ENCODE data around the gene SLC35C1.
A peak's percentile ranks its signal among the peaks of the same experiment; 100 is the strongest.
"Not testable (repeated sequence)": the region's sequence is repeated elsewhere in the genome, so short reads cannot be mapped to it uniquely, and the experiment has no call there.

The SLC35C1 gene

DNA sequence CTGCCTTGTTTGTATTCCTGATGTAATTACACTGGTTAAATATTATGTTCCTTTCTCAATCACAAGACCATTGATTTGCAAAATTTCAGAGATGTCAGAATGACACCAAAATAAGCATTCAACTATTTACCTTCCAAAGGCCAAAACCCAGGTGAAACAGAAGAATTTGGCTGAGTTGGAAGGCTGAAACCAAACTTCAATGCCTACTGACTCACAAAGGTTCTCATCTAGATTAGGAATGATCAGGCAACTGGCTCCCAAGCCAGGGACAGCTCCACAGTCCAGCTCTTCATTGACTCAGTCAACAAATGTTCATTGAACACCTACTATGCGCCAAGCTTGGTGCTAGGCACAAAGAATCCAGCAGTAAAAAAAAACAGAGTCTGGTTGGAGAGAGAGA, 13.4 kb upstream of the SLC35C1 start:
- DNase-seq, result no peak

DNA sequence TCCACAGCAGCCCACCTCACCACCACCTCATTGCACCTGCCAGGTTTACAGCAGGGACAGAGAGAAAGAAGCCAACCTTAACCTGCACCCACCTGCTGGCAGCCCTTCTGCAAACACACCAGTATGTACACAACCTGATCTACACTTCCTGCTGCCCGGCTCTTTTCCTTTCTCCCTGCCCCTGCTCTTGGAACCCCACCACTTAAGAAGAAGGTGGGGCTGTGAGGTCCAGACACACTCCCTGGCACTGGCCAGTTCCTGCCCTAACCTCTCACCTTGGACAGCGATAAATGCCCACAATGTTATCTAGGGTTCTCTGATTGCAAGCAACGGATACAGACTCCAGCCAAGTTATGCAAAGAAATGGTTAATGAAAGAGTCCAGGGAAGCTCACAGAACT, 10.8 kb upstream of the SLC35C1 start:
- peak; percentile 80 for DNase-seq

DNA sequence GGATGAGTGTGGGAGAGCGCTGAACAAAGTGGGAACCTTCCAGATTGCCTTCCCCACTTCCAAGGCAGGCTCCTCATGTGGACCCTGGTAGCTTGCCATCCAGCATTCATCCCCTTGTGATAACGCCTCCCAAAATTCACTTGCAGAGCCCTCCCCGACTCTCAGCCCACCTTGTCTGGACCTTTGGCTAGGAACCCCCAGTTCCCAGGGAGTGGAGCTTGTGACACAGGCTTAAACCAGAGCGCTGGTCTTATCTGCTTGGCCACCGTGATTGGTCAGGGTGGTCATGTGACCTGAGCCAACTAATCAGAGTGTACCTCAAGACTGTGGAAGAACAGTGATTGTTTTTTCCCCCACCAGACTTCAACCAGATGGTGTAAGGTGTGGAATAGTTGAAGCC, 9.6 kb upstream of the SLC35C1 start:
- no peak for DNase-seq

DNA sequence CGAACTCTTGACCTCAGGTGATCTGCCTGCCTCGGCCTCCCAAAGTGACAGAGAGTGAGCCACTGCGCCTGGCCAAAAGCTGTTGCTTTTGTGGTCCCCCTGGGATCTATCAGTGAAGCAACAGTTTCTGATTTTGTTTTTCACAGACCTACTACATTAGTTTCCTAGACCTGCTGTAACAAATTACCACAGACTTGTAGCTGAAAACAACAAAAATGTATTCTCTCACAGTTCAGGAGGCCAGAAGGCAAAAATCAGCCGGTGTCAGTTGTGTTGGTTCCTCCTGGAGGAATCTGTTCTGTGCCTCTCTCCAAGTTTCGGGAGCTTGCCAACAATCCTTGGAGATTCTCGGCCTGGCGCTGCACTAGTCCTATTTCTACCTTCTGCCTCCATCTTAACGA, 8.5 kb upstream of the SLC35C1 start:
- no peak for DNase-seq

DNA sequence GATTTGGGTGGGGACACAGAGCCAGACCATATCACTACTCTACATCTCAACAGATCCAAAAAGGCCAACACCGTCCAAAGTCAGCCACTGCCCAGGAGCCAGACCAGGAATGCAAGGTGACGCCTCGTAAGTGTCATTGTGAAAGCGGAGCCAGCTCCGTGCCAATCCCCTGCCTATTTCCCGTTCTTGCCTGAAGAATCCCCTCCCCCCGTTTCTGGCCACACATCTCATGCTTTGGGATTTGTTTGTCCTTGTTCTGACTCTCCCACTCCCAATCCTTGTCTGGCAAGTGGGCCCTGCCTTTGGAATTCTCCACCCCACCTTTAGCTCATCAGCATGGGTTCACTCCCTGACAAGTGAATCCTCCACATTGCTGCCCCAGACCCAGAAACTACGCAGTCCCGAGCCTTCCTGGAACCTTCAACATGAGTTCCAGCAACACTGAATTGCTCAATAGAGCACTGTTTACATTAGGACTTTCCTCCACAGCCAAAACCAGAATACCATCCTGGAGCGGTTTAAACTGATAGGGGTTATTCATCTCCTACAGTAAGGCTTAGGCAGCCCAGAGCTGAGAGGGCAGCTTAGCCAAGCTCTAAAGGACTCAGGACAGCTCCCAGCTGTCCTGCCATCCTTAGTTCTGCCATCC, 6.0 kb upstream of the SLC35C1 start:
- DNase-seq, result peak; percentile 28

DNA sequence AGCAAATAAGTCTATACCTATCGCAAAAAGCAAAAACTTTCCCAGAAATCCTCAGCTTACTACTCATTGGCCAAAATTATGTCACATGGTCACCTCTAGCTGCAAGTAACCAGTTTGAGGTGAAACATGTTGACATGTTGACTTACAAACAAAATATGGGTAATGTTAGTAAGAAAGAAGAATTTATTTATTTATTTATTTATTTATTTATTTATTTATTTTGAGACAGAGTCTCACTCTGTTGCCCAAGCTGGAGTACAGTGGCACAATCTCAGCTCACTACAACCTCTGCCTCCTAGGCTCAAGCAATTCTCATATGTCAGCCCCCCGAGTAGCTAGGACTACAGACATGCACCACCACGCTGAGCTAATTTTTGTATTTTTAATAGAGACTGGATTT, 5.4 kb upstream of the SLC35C1 start:
- DNase-seq, result no peak

DNA sequence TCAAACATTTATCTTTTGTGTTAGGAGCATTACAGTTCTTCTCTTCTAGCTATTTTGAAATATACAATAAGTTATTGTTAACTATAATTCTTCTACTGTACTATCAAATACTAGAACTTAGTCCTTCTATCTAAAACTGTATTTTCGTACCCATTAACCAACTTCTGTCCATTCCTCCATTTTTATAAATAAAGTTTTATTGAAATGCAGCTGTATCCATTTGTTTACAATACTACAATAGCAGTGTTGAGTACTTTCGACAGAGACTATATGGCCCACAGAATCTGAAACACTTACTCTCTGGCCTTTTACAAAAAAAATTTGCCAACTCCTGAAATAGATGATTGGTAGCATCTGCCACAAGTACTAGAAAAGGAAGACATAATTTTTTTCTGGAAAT, 4.7 kb upstream of the SLC35C1 start:
- DNase-seq, result no peak

DNA sequence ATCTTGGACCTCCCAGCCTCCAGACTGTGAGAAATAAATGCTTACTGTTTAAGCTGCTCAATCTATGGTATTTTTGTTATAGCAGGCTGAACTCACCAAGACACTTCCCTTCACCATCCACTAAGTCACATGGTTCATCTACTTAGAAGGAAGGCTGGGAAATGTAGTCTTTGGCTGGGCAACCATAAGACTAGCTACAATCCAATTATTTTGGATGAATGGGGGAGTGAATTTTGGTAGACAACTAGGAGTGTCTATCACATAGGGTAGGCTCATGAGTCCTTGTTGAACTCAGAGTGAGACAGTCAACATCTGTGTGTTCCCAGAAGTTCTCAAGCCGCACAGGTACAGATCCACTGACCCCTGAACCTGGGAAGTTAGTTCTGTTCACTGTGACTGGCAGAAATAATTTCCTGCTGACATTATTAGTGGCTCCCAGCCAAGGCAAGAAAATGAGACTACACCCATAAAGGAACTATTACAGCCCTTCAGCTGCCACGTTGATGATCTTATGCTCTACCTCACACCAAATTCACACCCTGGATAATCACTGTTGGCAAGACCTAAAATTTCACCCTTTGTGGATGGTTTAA, 3.1 kb upstream of the SLC35C1 start:
- no peak for DNase-seq

DNA sequence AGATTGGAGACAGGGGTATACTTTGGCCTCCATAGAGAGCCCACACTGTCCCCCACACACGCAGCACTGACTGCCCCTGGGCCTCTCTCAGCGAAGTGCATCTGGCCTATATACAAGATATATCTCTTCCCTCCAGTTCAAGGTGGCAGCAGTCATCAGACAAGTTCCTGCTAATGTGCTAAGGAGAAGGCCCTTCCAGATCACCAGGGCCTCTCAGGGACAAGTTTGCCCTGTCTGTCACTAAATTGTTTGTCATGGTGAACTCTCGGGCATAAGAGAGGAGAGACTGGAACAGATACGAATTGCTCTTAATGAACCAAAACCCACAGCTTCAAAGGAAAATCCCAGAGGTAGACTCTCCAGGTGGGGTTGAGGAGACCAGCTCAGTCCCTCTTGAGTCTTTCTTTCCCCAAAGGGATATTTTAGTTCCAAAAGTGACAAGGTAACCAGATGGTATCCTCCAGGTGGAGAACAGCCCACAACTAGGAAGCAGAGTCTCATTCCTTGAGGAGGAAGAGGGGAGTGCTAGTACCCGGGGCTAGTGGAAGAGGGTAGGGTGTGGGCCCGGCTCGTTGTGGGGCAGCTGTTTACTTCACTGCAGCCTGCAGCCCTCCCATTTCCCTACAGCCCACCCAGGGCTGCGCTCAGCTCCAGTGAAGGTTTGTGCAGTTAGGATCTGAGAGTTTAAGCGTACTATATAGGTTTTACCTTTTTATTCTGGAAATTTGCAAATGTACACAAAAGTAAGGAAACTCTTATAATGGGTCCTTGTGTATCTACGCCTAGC, 2.2 kb upstream of the SLC35C1 start:
- DNase-seq, result no peak

DNA sequence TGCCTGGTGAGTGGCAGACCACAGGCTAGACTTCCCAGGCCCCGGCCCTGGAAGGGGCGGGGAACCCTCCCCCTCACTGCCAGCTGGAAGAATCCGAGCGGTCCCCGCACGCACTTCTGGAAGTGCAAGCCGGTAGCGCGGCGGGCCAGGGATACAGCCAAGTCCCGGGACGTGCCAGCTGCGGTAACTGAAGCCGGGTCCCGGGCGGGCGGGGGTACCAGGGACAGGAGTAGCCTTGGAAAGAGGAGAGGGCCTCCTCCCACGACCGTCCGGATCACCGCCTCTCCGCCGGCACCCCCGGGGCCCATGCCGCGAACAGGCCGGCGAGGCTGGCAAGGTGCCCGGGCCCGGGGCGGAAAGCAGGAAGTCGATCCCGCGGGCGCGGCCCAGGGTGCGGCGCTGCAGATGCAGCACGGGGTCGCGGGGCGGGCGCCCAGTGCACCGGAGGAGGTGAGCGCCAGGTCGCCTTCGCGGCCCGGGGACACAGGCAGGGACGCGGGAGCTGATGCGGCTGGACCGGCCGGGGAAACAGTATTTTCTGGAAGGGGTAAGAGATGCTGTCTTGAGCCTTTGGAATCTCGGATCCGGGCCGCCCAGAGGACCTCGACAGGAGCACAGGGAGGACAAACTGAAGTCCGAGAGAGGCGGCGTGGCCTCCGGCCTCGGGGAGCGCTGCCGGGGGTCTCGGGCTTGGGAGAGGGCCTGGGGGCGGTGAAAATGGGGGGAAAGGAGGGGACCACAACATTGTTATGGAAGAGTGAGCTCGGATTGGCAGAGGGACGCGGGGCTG, 783 bp upstream of the SLC35C1 start:
- DNase-seq, result peak; percentile 42

DNA sequence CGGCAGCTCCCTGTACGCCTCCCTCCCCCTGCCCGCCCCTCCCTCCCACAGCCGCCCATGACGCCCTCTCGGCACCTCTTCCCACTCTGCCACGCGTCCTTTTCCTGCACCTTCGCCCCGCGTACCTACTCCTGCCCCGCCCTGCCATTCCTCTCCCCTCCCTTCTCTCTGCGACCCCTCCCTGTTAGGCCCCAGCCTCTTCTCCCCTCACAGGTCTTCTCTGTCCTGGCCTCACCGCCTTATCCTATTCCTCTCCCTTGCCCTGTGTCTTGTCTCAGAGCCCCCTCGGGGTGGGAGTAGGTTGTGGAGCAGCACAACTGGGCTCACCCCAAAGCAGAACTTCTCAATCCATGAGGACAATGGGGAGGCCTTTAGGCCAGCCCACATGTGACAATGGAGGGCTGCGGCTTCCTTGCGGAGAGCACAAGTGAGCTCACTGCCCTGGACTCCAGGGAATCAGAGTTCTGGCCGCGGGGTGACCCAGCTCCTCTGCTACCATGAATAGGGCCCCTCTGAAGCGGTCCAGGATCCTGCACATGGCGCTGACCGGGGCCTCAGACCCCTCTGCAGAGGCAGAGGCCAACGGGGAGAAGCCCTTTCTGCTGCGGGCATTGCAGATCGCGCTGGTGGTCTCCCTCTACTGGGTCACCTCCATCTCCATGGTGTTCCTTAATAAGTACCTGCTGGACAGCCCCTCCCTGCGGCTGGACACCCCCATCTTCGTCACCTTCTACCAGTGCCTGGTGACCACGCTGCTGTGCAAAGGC, 539 bp downstream of the SLC35C1 start:
- DNase-seq, result no peak

DNA sequence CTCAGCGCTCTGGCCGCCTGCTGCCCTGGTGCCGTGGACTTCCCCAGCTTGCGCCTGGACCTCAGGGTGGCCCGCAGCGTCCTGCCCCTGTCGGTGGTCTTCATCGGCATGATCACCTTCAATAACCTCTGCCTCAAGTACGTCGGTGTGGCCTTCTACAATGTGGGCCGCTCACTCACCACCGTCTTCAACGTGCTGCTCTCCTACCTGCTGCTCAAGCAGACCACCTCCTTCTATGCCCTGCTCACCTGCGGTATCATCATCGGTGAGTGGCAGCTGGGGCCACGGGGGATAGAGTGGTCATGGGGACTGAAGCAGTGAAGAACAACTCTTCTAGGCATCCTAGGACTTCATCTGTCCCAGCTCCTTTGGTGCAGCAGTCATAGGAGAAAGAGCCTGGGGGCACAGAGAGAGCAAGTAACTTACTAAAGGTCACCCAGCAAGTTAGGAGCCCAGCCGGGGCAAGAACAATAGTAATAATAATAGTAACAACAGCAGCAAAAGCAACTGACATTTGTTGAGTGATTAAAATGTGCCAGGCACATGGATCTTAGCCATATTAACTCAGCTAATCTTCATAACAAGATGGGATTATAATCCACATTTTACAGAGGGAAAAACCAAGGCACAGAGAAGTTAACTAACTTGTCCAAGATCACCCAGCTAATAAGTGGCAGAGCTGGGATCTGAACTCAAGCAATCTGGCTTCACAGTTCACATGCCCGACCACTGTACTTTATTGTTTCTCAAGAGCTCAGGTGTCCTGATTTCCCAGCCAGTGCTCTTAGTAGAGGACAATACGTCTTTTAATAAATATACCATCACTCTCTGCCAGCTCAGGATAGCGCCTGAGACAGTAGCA, 1.4 kb downstream of the SLC35C1 start:
- no peak for DNase-seq

DNA sequence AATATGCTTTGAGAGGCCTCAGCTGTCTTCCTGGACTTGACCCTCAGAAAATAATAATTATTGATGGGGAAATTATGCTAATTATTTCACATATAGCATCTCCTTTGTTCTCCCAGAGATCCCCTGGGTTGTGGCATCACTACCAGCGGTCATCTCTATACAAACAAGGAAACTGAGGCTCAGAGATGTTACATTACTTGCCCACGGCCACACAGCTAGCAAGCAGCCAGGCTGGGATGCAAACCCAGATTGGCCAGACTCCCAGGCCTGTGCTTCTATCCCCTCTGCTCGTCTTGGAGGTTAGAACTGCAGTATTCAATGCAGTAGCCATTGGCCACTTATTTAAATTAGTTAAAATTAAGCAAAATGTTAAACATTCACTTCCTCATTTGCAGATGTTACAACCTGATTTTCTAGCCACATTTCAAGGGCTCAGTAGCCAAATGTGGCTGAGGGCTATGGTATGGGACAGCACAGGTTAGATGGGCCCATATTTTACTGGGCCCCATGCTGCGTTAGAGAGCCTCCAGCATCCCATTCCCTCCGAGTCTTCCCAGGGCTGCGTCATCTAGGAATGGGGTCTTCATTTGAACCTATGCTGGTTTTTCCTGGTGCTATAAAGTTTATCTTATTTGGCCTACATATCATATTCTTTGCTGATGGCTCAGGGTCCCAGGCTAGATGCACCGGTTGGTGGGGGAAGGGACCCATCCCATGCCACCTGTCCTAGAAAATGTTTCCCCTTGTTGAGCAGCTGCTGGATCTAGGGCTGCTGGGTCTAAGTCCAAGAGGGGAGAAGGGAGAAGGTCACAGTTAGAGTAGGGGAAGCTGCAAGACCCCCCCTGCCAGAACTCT, 2.2 kb downstream of the SLC35C1 start:
- DNase-seq, result no peak

DNA sequence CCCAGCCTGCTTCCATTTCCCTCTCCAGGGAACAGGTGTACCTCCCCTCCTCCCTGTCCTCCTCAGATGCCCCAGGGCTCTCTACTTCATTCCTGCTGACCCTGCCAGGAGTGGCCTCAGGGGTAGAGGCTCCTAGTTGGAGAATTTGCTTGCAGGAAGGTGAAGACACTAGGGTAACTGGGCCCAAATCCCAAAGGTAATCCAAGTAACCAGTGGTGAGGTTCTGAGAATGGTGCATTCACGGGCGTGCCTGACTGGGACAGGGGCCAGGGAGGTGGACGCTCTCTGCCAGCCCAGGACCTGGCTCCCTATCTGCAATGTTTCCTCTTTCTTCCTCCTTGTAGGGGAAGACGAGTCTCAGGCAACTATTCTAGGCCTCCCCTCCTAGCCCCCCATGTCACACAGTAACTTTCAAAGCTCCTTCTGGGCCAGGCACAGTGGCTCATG, 2.9 kb downstream of the SLC35C1 start:
- no peak for DNase-seq

DNA sequence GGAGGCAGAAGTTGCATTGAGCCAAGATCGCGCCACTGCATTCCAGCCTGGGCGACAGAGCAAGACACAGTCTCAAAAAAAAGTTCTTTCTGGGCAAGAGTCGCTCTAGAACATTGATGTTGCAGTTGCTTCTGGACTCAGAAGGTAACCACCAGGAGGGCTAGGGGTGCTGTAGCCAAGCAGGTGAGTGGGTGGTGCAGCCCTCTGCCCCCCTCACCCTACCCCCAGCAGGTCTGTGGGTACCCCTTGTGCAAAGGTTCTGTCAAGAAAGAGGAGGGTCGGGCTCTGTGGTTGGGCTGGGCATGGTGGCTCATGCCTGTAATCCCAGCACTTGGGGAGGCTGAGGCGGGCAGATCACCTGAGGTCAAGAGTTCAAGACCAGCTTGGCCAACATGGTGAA, 3.5 kb downstream of the SLC35C1 start:
- DNase-seq, result not testable (repeated sequence)

DNA sequence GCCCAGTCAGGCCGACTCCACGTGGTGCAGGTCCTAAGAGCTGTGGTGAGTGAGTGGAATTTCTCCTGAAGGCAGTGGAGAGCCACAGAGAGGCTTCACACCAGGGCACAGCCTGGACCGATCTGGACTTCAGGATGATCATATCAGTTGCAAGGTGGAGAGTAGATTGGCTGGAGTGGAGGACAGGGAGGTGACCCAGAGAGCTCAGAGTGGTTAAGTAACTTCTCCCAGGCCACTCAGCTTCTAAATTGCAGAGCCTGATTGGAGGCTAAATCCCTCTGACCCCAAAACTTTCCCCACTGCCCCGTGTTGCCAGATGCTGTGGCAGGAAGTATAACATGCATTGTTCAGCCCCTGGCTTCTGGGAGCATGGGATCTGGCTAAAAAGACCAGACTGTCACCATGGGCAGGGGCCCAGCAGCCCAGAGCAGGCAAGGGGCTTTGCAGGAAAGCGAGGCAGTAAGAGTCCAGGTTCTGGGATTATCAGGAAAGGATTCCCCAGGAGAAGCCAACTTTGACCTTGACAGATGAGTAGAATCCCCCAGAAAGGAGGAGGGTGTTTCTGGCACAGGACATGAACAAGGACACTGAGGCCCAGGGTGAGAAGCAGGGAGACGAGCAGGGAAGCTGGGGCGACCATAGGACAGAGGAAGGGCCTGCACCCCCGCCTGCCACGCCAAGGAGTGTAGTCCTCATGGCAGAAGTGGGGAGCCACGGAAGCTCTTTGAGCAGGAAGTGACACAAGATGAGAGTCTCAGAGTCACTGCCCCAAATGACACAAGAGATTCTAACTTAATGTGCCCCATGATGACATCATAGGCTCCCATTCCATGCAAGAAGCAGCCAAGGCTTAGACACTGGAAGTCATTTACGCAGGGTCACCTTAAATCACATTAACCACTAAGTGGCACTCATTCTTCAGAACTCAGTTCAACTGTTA, 4.8 kb downstream of the SLC35C1 start:
- DNase-seq, result no peak

DNA sequence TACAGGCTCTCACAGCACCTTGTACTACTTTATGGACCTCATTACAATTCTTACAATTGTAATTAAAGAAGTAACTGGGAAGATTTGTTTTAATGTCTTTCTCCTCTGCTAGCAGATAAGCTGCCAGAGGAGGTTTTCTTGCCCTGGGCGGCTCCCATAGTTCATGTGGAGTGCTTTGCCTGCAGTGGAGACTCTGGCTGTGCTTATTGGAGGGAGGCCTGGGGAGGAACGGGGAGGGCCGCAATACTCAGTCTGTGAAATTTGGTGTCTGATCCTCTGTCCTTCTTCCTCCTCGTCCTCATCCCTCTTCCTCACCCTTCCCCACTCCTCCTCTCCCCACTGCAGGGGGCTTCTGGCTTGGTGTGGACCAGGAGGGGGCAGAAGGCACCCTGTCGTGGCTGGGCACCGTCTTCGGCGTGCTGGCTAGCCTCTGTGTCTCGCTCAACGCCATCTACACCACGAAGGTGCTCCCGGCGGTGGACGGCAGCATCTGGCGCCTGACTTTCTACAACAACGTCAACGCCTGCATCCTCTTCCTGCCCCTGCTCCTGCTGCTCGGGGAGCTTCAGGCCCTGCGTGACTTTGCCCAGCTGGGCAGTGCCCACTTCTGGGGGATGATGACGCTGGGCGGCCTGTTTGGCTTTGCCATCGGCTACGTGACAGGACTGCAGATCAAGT, 5.6 kb downstream of the SLC35C1 start:
- no peak for DNase-seq

DNA sequence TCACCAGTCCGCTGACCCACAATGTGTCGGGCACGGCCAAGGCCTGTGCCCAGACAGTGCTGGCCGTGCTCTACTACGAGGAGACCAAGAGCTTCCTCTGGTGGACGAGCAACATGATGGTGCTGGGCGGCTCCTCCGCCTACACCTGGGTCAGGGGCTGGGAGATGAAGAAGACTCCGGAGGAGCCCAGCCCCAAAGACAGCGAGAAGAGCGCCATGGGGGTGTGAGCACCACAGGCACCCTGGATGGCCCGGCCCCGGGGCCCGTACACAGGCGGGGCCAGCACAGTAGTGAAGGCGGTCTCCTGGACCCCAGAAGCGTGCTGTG, 6.1 kb downstream of the SLC35C1 start:
- no peak for DNase-seq
